ENCODE measurements around the gene TWNK.
A peak's percentile ranks its signal among the peaks of the same experiment; 100 is the strongest.
"Not testable (repeated sequence)": the region's sequence is repeated elsewhere in the genome, so short reads cannot be mapped to it uniquely, and the experiment has no call there.

The TWNK gene

DNA sequence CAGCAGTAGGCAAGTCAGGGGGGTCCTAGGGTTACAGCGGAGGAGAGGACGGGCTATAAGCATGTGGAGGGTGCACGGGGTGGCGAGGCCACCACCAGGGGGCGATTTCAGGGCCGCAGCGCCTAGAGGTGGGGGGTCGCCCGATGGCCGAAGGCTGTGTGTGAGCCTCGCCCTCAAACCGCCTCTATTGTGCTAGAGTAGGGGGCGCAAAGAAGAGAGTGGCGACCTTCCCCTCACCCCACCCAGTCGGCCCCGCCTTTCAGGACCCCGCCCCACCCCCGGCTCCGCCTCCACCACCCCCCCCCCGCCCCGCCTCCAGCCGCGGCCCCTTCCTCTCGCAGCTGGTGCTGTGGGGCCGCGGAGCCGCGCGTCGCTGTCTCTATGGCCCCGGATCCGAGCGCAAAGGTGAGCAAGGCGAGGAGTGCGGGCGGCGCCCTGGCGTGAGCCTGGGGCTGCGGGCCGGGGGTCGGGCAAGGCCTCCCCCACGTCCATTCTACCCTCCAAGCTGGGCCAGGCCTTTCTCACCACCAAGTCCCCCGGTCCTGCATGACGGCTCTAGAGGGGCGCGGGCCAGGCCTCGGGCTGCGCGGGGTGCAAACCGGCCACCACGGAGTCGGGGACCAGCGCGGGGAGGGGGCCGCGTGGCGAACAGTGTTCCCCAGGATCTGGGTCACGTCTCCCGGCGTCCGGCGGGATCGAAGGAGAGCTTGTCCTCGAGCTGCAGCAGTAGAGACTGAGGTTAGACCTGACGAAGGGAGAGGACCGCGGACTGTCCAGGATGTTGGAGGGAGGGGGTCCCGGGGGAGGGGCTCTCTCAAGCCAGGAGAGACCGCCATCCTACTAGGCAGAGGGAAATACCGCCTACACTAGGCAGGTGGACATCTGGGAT lies 17.9 kb upstream of the TWNK start, which contains the start of gene SEMA4G:
TSS of gene SEMA4G (plus strand) at position 318 of the 889 bp plus-strand sequence. CDS start 3,409 bp downstream, outside the sequence.
- DNase-seq (ENCODE audit: low spot score): peak; percentile 80
- TF ChIP-seq, protein P1, sequence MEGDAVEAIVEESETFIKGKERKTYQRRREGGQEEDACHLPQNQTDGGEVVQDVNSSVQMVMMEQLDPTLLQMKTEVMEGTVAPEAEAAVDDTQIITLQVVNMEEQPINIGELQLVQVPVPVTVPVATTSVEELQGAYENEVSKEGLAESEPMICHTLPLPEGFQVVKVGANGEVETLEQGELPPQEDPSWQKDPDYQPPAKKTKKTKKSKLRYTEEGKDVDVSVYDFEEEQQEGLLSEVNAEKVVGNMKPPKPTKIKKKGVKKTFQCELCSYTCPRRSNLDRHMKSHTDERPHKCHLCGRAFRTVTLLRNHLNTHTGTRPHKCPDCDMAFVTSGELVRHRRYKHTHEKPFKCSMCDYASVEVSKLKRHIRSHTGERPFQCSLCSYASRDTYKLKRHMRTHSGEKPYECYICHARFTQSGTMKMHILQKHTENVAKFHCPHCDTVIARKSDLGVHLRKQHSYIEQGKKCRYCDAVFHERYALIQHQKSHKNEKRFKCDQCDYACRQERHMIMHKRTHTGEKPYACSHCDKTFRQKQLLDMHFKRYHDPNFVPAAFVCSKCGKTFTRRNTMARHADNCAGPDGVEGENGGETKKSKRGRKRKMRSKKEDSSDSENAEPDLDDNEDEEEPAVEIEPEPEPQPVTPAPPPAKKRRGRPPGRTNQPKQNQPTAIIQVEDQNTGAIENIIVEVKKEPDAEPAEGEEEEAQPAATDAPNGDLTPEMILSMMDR (IDR thresholded peaks at IDR 0.05; ENCODE audit: extremely low read depth, missing control alignments): peak; percentile 82

DNA sequence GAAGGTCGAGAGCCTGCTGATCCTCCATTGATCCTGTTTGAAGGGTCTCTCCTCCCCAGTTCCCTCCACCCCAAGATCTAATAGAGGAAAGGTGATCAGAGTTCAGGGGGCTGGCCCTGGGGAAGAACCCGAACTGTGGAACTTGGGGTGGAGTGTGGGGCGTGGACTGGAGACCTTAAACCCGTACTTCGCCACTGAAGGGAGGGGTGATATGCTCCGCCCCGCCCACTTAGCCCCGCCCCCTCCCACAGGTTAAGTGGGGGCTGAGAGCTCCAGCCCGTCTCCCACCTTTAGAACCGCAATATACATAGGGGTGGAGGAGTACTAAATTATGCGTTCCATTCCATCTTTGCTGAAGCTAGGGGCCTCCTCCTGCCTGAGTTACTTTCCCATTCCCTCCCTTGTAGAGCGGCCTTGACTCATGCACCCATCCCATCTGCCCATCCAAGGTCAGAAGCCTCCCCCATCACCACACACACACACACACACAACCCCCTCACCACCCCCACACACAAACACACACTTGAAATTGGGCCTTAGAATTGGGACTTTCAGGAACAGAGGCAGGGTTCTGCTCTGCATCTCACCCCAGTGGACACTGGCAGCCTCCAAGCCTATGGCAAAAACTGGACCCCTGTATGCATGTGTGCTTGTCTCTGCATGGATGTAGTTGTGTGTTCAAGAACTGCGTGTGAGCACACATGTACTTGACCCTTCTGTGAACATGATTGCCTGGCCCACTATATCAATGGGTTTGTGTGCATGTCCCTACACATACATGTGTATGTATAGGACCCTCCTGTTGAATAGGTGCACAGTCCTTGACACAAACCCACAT lies 17.0 kb upstream of the TWNK start:
- peak; percentile 65 for DNase-seq (ENCODE audit: low spot score)

DNA sequence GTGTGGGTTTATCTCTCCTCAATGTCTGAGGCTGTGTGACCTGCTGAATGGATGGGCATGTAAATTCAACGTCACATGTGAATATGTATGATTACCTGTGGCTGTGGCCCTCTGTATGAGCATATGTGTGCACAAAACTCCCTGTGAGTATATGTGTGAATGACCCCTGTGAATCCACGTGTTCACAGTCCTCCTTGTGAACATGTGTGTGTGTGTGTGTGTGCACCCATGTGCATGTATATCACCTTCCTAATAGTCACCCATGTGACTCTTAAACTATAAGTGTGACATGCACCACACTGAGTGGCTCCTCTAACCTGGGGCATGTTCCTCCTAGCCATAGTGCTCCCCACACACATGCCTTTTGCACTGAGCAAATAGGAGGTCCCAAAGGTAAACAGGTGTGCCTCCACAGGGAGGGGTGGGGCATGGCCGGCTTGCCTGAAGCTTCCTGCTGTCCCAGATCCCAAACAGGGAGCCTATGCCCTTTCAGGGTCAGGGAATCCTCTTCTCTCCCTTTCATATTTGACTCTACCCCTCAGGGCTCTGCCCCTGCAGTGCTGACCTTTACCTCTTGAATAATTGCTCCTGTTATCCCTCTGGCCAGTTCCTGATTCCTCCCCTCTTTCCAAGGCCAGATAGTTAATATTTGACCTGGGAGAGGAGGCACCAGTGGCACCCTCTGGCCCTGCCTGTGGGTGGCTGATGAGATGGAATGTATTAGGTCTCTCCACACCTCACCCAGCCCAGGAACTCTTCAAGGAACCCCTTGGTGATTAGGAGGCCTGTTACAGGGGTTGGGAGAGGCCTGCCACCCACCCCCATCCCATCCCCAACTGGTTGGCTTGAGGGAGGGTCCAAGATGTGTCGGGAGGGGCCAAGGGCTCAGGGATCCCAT lies 16.2 kb upstream of the TWNK start:
- TF ChIP-seq, protein P1 (IDR thresholded peaks at IDR 0.05; ENCODE audit: extremely low read depth, missing control alignments): no peak
- no peak for DNase-seq (ENCODE audit: low spot score)

More for the DNA sequence above, 17.0 kb upstream of the TWNK start:
- TF ChIP-seq, protein P1 (IDR thresholded peaks at IDR 0.05; ENCODE audit: extremely low read depth, missing control alignments): no peak

DNA sequence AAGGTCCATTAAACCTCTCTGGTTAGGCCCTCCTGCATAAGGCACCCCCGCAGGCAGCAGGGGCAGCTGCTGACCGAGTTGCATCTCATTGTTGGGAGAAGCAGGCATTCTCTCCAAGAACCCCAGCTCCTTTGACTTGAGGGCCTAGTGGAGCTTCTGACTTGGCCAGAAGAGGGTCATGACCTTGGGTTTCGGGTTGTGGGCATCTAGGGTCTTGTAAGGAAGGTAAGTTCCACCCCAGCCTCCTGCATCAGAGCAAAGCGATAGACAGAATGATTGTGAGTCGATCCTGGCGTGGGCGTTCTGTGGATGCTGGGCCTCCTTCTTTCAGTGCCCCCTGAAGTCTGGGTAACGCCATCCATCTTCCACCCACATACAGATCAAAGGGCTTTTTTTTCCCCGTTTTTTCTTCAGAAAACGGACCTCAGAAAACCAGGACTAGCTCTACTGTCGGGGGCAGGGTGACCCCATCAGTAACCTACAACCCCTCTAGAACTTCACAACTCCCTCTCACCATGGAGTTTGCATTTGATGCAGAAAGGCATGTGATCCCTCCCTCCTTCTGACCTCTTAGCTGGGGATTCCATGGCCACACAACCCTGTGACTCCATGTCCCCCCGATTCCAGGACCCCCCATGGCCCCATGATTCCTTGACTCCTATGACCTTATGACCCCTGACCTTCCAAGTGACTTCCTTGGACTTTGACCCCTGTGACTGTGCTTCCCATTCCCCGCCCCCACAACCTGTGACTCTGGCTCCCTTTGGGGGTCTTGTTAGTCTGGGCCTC lies 15.0 kb upstream of the TWNK start:
- TF ChIP-seq, protein P1 (IDR thresholded peaks at IDR 0.05; ENCODE audit: extremely low read depth, missing control alignments): no peak

DNA sequence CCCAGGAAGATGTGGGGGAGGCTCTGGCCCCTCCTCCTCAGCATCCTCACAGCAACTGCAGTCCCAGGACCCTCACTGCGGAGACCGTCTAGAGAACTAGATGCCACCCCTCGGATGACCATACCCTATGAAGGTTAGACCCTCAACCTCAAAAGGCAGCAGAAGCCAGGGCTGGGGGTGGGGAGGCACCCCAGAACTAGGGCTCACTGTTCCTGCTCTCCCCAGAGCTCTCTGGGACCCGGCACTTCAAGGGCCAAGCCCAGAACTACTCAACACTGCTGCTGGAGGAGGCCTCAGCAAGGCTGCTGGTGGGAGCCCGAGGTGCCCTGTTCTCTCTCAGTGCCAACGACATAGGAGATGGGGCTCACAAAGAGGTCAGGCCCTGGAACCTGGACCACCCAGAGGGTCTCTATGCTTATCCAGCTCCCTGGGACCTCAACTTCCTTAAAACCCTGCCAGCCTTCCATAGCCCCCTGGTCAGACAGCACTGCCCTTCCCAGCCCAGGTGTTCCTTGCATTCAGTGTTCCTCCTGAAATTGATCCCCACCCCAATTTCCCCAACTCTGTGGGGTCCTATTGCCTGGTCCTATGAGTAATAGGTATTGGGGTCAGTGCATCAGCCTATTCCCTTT lies 14.3 kb upstream of the TWNK start:
- TF ChIP-seq, protein P1 (IDR thresholded peaks at IDR 0.05; ENCODE audit: extremely low read depth, missing control alignments): no peak
- DNase-seq (ENCODE audit: low spot score): no peak

More for the DNA sequence above, 15.0 kb upstream of the TWNK start:
- no peak for DNase-seq (ENCODE audit: low spot score)

DNA sequence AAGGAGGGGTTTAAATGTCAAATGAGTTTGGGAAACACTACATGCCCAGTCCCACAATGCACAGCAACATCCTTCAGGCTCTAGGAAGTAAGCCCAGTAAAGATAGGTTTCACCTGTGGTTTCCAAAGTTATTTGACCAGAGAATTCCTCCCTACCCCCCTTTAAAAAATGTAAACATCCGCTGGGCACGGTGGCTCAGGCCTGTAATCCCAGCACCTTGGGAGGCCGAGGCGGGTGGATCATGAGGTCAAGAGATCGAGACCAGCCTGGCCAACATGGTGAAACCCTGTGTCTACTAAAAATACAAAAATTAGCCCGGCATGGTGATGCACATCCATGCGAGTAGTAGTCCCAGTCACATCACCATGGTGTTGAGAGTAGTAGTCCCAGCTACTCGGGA lies 11.9 kb upstream of the TWNK start:
- DNase-seq (ENCODE audit: low spot score): not testable (repeated sequence)
